OCI-LY7 (cell line): ENCODE data around the gene PTGDS. TPM values are rescaled to one million over a fixed set of nuclear protein-coding genes. Genes with fewer than 3 reads are reported as not detected.

Experiments used
- BruUV-seq: library from RNA; stranded (reverse); fragments of 400-500 nt; replicated peaks from 2 replicates; lab custom pipeline; 2021; lab: Mats Ljungman, UMichigan
- CTCF ChIA-PET: fragments of 300-600 bp; sonication (Branson Sonifier 250); formaldehyde crosslinking; loops from one replicate; lab custom pipeline; 2022; ENCODE audit warnings: antibody characterized with exemption; ENCODE audit not compliant: unreplicated experiment; lab: Charles Lee
- POLR2A ChIA-PET: fragments of 300-600 bp; sonication (Branson Sonifier 250); formaldehyde crosslinking; loops from one replicate; lab custom pipeline; 2022; ENCODE audit warnings: antibody characterized with exemption; lab: Charles Lee
- DNase-seq: peaks from one replicate; pipeline ENCODE4 v3.0.0-alpha.2; 2015; ENCODE audit warnings: low spot score
- H2AFZ ChIP-seq: fragments of 200-600 bp; sonication (generic), shearing (Covaris generic); 2 replicates; pipeline ENCODE4 v1.6.1; 2014; ENCODE audit warnings: mild to moderate bottlenecking, antibody characterized with exemption, low read length, moderate library complexity
- H3K27ac ChIP-seq: fragments of 200-600 bp; sonication (generic); 2 replicates; pipeline ENCODE4 v1.5.1; 2014; ENCODE audit warnings: mixed run types, low read depth, mild to moderate bottlenecking, moderate library complexity, low read length, inconsistent platforms; ENCODE audit not compliant: poor library complexity, severe bottlenecking
- H3K36me3 ChIP-seq: fragments of 200-600 bp; sonication (generic); 2 replicates; pipeline ENCODE4 v1.6.1; 2014; ENCODE audit warnings: mild to moderate bottlenecking, antibody characterized with exemption, low read length, moderate library complexity, mixed read lengths; ENCODE audit not compliant: insufficient read depth
- H3K4me1 ChIP-seq: fragments of 200-600 bp; sonication (generic); 2 replicates; pipeline ENCODE4 v1.5.1; 2014; ENCODE audit warnings: mild to moderate bottlenecking, low read length; ENCODE audit not compliant: insufficient read depth, poor library complexity, severe bottlenecking
- H3K4me2 ChIP-seq: fragments of 200-600 bp; sonication (generic); 2 replicates; pipeline ENCODE4 v1.6.1; 2014; ENCODE audit warnings: mild to moderate bottlenecking, low read length
- H3K4me3 ChIP-seq: fragments of 200-600 bp; sonication (generic); 2 replicates; pipeline ENCODE4 v1.5.1; 2014; ENCODE audit warnings: mild to moderate bottlenecking, low read depth, low read length; ENCODE audit not compliant: poor library complexity, severe bottlenecking
- H3K79me2 ChIP-seq: fragments of 200-600 bp; sonication (generic); 2 replicates; pipeline ENCODE4 v1.6.1; 2016; ENCODE audit warnings: low read depth, mild to moderate bottlenecking, low read length, moderate library complexity, mixed read lengths; ENCODE audit not compliant: insufficient read depth
- H3K9me2 ChIP-seq: fragments of 200-600 bp; sonication (generic); 2 replicates; pipeline ENCODE4 v1.6.1; 2016; ENCODE audit warnings: mild to moderate bottlenecking, low read length, mixed read lengths; ENCODE audit not compliant: insufficient read depth
- H3K9me3 ChIP-seq: fragments of 200-600 bp; sonication (generic); 2 replicates; pipeline ENCODE4 v1.6.1; 2014; ENCODE audit warnings: mild to moderate bottlenecking, mixed run types, low read length, mixed read lengths
- H4K20me1 ChIP-seq: fragments of 200-600 bp; sonication (generic); 2 replicates; pipeline ENCODE4 v1.6.1; 2014; ENCODE audit warnings: mild to moderate bottlenecking, antibody characterized with exemption, low read length, moderate library complexity, mixed read lengths; ENCODE audit not compliant: insufficient read depth
- EZH2phosphoT487 ChIP-seq: fragments of 200-600 bp; sonication (generic); IDR thresholded peaks from 2 replicates; pipeline ENCODE4 v1.6.1; 2018; ENCODE audit warnings: low read depth, borderline replicate concordance, mild to moderate bottlenecking, mixed run types, antibody characterized with exemption, low read length, moderate library complexity, mixed read lengths
- intact Hi-C: fragments of 100-400 bp; cut with micrococcal nuclease; formaldehyde crosslinking; loops from one replicate; pipeline ENCODE4 v1.10.0; 2022; ENCODE audit not compliant: unreplicated experiment
- total RNA-seq, 2 experiments: library from RNA; depleted of rRNA in 1 of 2; stranded (reverse); fragments of >200 nt in 1 of 2; shearing (Covaris generic) in 1 of 2; gene quantifications; 2 replicates each; pipeline ENCODE4 v1.2.3, GENCODE V29; 2014 to 2022
- TF ChIP-seq, protein P1 (sequence below): fragments of 200-600 bp; sonication (generic); conservative IDR thresholded peaks from 2 replicates; pipeline ENCODE4 v1.5.1; 2014; ENCODE audit warnings: mild to moderate bottlenecking, antibody characterized with exemption, low read length, moderate library complexity, mixed read lengths

PTGDS gene
- total RNA-seq, 2 experiments from 2014 or later = not detected

GRCh38 chr9:137029058-137029936 lies 52.0 kb downstream of the PTGDS start:
- ChIA-PET CTCF (interaction anchor here (0.6 to 2.2 kb wide), 11 partner anchors 10 to 239 kb away, joined by 3 to 6 read pairs (median 3); partner anchors contain the start of genes CCDC183 and TMEM141), POLR2A (interaction anchor here (1.7 to 2.1 kb wide), 2 partner anchors 29 to 40 kb away, joined by 4 read pairs; no protein-coding TSS in a partner anchor)
- intact Hi-C loops = loop anchor here (2.0 kb wide), 2 partner anchors 142 to 238 kb away; partner anchors contain the start of genes TMEM141 and TRAF2
- TF ChIP-seq, protein P1, sequence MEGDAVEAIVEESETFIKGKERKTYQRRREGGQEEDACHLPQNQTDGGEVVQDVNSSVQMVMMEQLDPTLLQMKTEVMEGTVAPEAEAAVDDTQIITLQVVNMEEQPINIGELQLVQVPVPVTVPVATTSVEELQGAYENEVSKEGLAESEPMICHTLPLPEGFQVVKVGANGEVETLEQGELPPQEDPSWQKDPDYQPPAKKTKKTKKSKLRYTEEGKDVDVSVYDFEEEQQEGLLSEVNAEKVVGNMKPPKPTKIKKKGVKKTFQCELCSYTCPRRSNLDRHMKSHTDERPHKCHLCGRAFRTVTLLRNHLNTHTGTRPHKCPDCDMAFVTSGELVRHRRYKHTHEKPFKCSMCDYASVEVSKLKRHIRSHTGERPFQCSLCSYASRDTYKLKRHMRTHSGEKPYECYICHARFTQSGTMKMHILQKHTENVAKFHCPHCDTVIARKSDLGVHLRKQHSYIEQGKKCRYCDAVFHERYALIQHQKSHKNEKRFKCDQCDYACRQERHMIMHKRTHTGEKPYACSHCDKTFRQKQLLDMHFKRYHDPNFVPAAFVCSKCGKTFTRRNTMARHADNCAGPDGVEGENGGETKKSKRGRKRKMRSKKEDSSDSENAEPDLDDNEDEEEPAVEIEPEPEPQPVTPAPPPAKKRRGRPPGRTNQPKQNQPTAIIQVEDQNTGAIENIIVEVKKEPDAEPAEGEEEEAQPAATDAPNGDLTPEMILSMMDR = peak; percentile 83
- no peak for TF ChIP-seq EZH2phosphoT487
- DNase-seq = peak; percentile 78
- peaks cover 45% of the 10 kb centered on the region for H3K4me1 ChIP-seq
- H3K9me3 ChIP-seq = no peaks in the 10 kb centered on the region
- H3K36me3 ChIP-seq = no peaks in the 10 kb centered on the region
- H3K4me2 ChIP-seq = peak overlapping the region; percentile 84
- H3K79me2 ChIP-seq = no peaks in the 10 kb centered on the region
- no peak overlapping the region for H3K27ac ChIP-seq
- BruUV-seq = no TSS peak
- H3K4me3 ChIP-seq = peak overlapping the region; percentile 65
- H2AFZ ChIP-seq = no peak overlapping the region
- no peaks in the 10 kb centered on the region for H4K20me1 ChIP-seq
- H3K9me2 ChIP-seq = no peaks in the 10 kb centered on the region

GRCh38 chr9:137030006-137030405 lies 52.7 kb downstream of the PTGDS start:
- intact Hi-C loops = no loop called here
- Histone ChIP-seq H3K9me3 (no peaks in the 10 kb centered on the region), H4K20me1 (no peaks in the 10 kb centered on the region), H3K4me3 (no peak overlapping the region), H3K4me1 (peaks cover 49% of the 10 kb centered on the region), H2AFZ (no peak overlapping the region), H3K9me2 (no peaks in the 10 kb centered on the region), H3K27ac (no peak overlapping the region), H3K36me3 (no peaks in the 10 kb centered on the region), H3K4me2 (no peak overlapping the region), H3K79me2 (no peaks in the 10 kb centered on the region)
- CTCF ChIA-PET = interaction anchor here (0.6 to 2.2 kb wide), 8 partner anchors 10 to 239 kb away, joined by 3 to 6 read pairs (median 3); partner anchors contain the start of genes CCDC183 and TMEM141
- BruUV-seq = no TSS peak
- no peak for DNase-seq
- POLR2A ChIA-PET = interaction anchor here (0.5 to 2.1 kb wide), 3 partner anchors 29 to 119 kb away, joined by 4 read pairs; no protein-coding TSS in a partner anchor
- no peak for TF ChIP-seq EZH2phosphoT487
- TF ChIP-seq, protein P1 = no peak
